ENCODE results near the gene XRCC5. TPM values are rescaled to one million over a fixed set of nuclear protein-coding genes. Genes with fewer than 3 reads are reported as not detected.

The XRCC5 gene
- total RNA-seq, 1 donor from 2014 or later: 178 TPM

DNA sequence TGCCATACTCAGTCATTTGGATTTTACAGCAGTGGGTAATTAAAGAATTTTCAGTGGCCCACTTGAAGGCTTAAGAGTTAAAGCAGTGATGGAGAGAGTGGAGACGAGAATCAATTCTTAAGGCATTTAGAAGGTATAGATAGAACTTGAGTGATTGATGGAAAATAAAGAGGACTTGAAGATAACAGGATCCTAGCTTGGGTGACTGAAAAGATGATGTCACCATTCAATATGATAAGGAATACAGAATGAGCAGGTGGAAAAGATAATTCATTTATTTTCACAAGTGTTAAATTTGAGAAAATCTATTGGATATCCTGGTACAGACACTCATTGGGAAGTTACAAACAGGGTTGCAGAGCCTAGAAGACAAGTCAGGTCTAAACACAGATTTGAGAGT, 35.2 kb downstream of the XRCC5 start:
- DNase-seq (no peak), ATAC-seq (no peak)
- H3K9me3 ChIP-seq: no peaks in the 10 kb centered on the region
- TF ChIP-seq, protein P1, sequence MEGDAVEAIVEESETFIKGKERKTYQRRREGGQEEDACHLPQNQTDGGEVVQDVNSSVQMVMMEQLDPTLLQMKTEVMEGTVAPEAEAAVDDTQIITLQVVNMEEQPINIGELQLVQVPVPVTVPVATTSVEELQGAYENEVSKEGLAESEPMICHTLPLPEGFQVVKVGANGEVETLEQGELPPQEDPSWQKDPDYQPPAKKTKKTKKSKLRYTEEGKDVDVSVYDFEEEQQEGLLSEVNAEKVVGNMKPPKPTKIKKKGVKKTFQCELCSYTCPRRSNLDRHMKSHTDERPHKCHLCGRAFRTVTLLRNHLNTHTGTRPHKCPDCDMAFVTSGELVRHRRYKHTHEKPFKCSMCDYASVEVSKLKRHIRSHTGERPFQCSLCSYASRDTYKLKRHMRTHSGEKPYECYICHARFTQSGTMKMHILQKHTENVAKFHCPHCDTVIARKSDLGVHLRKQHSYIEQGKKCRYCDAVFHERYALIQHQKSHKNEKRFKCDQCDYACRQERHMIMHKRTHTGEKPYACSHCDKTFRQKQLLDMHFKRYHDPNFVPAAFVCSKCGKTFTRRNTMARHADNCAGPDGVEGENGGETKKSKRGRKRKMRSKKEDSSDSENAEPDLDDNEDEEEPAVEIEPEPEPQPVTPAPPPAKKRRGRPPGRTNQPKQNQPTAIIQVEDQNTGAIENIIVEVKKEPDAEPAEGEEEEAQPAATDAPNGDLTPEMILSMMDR (IDR thresholded peaks at IDR 0.05): no peak
- H3K36me3 ChIP-seq: peaks cover 93% of the 10 kb centered on the region
- H3K4me1 ChIP-seq: no peaks in the 10 kb centered on the region
- no peak overlapping the region for H3K4me3 ChIP-seq
- no peak overlapping the region for H3K27ac ChIP-seq
- no peaks in the 10 kb centered on the region for H3K27me3 ChIP-seq
- intact Hi-C loops (cut with DNase I): no loop called here

DNA sequence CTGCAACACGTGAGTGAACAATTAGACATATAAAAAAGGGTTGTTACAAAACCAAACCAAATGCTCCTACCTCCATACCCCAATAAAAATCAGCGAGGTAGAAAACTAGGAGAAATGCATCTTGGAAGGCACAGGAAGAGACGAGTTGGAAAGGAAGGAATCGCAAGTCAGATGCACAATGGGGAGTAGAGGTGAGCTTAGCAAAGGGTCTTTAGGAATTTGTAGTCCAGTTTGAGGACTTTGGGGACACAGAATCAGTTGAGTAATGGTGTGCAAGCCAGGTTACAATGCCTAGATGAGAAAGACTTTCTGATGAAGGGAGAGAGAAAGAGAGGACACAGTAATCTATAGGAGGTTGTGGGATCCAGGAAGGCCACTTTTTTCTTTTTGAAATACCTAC, 35.7 kb downstream of the XRCC5 start:
- Histone ChIP-seq H3K4me3 (no peak overlapping the region), H3K27ac (no peak overlapping the region), H3K27me3 (no peaks in the 10 kb centered on the region), H3K9me3 (no peaks in the 10 kb centered on the region), H3K4me1 (no peaks in the 10 kb centered on the region), H3K36me3 (peaks cover 93% of the 10 kb centered on the region)
- ATAC-seq (no peak), DNase-seq (no peak)
- intact Hi-C loops (cut with DNase I): no loop called here
- TF ChIP-seq, protein P1 (IDR thresholded peaks at IDR 0.05): no peak

DNA sequence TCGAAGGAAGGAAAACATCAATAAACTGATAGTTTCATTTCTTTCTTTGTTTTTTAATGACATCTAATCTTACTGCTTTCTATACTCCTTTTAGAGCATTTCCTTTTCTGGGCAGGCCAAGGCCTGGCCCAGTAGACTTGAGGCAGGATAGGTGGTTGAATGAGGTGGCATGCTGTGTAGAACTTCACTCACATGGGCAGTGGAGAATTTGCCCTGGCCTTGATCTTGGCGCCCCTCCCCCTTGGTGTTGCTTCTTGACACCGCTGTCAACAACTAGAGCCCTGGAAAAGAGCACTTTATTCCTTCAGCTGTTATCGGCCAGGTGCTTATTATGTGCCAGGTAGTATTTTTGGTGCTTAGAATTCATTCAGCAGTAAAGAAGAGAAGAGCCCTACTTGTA, 37.4 kb downstream of the XRCC5 start:
- no peaks in the 10 kb centered on the region for H3K27me3 ChIP-seq
- TF ChIP-seq, protein P1 (IDR thresholded peaks at IDR 0.05): no peak
- H3K36me3 ChIP-seq: peaks cover 91% of the 10 kb centered on the region

DNA sequence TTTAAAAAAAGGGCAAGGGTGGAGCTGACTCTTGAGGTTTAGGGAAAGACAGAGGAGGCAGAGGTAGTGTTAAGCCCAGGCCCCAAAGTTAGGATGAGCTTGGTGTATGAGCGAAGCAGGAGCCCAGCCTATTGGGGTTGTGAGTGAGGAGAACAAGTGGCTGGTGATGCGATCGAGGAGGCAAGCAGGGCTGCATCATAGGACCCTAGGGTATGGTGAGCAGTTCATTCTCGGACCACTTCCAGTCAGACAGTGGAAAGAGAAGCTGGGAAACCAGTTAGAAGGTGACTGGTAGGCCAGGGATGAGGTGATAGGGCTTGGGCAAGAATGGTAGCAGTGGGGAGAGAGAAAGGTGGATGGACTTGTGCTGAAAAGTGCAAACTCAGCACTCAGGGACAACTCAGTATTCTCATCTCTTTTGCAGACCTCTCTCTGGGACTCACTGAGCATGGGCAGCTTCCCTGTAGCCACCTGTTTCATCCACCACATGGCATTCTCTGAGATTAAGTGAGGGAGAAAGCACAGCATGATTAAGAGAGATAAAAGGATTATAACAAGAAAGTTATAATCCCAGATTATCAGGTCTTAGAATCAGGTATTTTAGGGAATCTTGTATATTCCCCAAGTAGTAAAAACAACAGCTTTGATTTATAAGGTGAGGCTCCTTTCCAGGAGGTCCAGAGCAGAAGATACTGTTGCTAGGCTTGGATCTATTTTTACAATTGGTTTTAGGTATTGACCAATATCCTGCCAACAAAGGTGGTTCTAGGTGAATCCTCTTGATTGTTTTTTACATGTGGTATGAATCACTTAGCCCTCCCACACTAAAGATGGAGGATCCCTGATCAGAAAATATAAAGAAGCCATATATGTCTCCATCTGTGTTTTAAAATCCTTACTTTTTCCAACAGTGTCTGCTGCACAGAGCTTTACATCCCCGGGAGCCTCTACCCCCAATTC, 38.3 kb downstream of the XRCC5 start:
- no peak for ATAC-seq
- Histone ChIP-seq H3K27me3 (no peaks in the 10 kb centered on the region), H3K27ac (no peak overlapping the region), H3K4me3 (no peak overlapping the region), H3K36me3 (peaks cover 91% of the 10 kb centered on the region), H3K9me3 (no peaks in the 10 kb centered on the region), H3K4me1 (no peaks in the 10 kb centered on the region)
- no peak for DNase-seq
- intact Hi-C loops (cut with DNase I): no loop called here
- TF ChIP-seq, protein P1 (IDR thresholded peaks at IDR 0.05): no peak

More for the DNA sequence above, 37.4 kb downstream of the XRCC5 start:
- Histone ChIP-seq H3K27ac (no peak overlapping the region), H3K4me1 (no peaks in the 10 kb centered on the region), H3K4me3 (no peak overlapping the region), H3K9me3 (no peaks in the 10 kb centered on the region)
- intact Hi-C loops (cut with DNase I): no loop called here
- ATAC-seq (no peak), DNase-seq (no peak)

DNA sequence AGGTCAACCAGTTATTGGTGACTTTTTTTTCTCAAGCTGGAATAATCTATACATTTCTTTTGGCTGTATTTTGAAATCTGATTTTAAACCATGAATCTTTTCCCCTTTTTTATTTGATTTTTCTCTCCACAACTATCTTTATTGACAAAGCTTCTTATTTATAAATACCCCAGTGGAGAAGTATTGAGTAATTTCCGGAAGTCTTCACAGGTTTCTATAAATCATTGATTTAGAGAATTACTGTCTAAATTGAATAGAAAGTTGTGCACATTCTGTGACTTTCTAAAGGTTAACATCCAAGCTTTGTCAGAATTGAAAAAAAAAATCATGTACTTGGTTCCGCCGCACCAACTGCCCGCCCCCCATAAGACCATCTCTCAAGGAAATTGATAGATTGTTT, 39.8 kb downstream of the XRCC5 start:
- Histone ChIP-seq H3K9me3 (no peaks in the 10 kb centered on the region), H3K4me1 (no peaks in the 10 kb centered on the region), H3K4me3 (no peak overlapping the region), H3K36me3 (peaks cover 91% of the 10 kb centered on the region), H3K27ac (no peak overlapping the region), H3K27me3 (no peaks in the 10 kb centered on the region)
- DNase-seq (no peak), ATAC-seq (no peak)
- TF ChIP-seq, protein P1 (IDR thresholded peaks at IDR 0.05): no peak
- intact Hi-C loops (cut with DNase I): no loop called here
